LNCAP (cell line): ENCODE data around the gene WBP2.

Source experiments
- CTCF ChIP-seq: fragments of 450-650 bp; IDR thresholded peaks from 2 replicates; pipeline ENCODE4 v1.5.1; 2017; ENCODE audit warnings: mild to moderate bottlenecking

Gene WBP2

GRCh38 chr17:75843577-75844529 lies 11.3 kb downstream of the WBP2 start, which contains the start of gene UNC13D:
Gene UNC13D (minus strand): TSS chr17:75844404. CDS start chr17:75844337, 67 bp downstream.
- no peak for TF ChIP-seq CTCF

- no peak for TF ChIP-seq CTCF
Measured at GRCh38 chr17:75842963-75843576, 12.1 kb downstream of the WBP2 start.

DNA sequence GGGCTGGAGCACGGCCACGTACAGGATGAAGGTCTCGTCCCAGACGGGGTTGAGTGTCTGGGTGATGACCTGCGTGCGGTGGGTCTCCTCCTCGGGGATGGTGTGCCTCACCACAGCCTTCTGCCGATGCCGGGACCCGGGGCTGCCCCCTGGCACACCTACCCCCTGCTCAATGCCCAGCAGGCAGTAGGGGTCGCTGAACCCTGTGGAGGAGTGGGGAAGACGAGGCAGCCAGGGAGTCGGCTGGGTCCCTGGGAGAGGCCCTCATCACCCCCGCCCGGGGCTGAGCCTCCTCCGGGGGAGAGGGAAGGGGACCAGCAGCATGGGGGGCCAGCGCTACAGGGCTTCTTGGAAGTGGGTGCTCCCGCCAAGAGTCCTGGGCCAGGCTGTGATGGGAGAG lies 12.7 kb downstream of the WBP2 start:
- no peak for TF ChIP-seq CTCF

DNA sequence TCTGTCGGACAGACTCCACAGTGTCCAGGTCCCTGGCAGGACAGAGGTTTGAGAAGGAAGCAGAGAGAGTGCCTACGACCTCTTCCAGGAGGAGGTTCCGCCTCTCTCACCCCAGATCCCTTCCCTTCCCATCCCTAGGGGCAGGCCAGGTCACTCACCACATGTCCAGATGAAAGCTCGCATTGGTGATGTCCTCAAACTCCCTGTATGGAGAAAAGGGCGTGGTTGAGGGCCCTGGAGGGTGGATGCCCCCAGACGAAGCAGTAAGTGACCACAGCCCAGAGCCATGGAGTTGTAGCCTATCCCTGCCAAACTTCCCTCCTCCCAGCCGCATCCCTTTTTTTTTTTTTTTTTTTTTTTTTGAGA lies 14.4 kb downstream of the WBP2 start:
- no peak for TF ChIP-seq CTCF

DNA sequence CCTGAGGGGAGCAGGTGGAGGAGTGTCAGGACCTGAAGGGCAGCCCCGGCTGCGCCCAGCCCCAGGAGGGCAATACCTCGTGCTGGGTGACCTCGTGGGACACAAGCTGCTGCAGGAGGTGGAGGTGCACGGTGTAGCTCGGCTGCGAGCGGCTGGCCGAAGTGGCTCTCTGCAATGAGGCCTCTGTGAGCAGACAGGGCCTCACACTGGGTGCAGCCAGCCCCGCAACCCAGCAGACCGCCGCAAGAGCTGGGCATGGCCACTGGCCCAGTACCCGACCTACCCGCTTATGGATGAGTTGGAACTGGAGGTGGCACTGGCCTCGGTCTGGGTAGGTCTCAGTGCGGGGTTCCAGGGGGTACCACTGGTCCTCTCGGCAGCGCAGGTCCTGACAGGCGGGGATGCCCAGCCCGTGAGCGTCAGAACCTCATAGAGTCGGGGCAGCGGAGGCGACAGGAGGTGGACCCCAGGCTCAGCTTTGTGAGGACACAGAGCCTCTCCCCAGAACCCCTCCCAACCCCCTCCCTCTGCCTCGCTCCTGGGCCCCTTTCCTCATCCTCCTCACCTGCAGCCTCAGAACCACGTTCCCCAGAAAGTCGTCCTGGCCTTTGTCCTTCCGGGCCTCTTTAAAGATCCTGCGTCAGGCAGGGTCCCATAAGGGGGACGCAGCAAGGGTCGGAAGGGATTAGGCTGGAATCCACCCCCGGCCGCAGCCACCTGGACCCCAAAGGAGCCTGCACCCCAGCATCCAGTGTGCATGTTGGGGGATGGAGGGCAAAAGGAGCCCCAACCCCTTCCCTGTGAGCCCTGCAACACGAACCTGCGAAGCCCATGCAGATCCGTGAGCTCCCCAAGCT lies 15.0 kb downstream of the WBP2 start:
- TF ChIP-seq CTCF = no peak

- TF ChIP-seq CTCF = no peak
Measured at GRCh38 chr17:75838410-75838809, 16.7 kb downstream of the WBP2 start.

GRCh38 chr17:75837899-75838298 lies 17.2 kb downstream of the WBP2 start:
- no peak for TF ChIP-seq CTCF
